HepG2 (cell line): ENCODE results near the gene PHACTR1. TPM values are rescaled to one million over a fixed set of nuclear protein-coding genes. Genes with fewer than 3 reads are reported as not detected.

Experiments used
- ATAC-seq: fragments of 200-7000 bp; cut with Tn5 transposase; 3 replicates; pipeline ENCODE4 v1.9.1; 2020; ENCODE audit warnings: mild to moderate bottlenecking, moderate library complexity
- BruUV-seq: library from RNA; stranded (reverse); fragments of 400-500 nt; replicated peaks from 2 replicates; lab custom pipeline; 2021; lab: Mats Ljungman, UMichigan
- CTCF ChIA-PET: fragments of 300-600 bp; formaldehyde crosslinking; extraction: SDS; loops from one replicate; lab custom pipeline; 2021; ENCODE audit warnings: low total read pairs, inconsistent platforms, low intra/inter-chr PET ratio; lab: Yijun Ruan, JAX
- POLR2A ChIA-PET: fragments of 350-600 bp; sonication (Branson Sonifier 250); formaldehyde crosslinking; loops from one replicate; lab custom pipeline; 2020; ENCODE audit warnings: antibody characterized with exemption, inconsistent platforms; lab: Yijun Ruan, JAX
- DNase-seq: peaks from one replicate; pipeline ENCODE4 v3.0.0-alpha.2; 2015; ENCODE audit warnings: low spot score
- FAIRE-seq: peaks from 3 replicates; lab custom pipeline; 2011; peaks lifted over from hg19 to GRCh38; lab: Jason Lieb, UNC
- H2AFZ ChIP-seq: one replicate; pipeline ENCODE4 v1.6.1; 2011; ENCODE audit warnings: low read length, inconsistent platforms
- H3K27ac ChIP-seq: fragments of 300-600 bp; 3 replicates; pipeline ENCODE4 v1.8.0; 2011; ENCODE audit warnings: mixed run types, mild to moderate bottlenecking, mixed read lengths, low read length, inconsistent platforms; ENCODE audit not compliant: insufficient read depth; ENCODE audit errors: extremely low read length
- H3K27me3 ChIP-seq, 2 experiments: fragments of 200-600 bp in 1 of 2; 2 replicates in 1 of 2; 3 replicates in 1 of 2; pipeline versions ENCODE4 v1.6.0 to v1.8.0; 2011; ENCODE audit warnings: low read length in 2 of 2, mild to moderate bottlenecking in 2 of 2, moderate library complexity in 2 of 2, inconsistent platforms in 1 of 2; ENCODE audit not compliant: insufficient read depth in 2 of 2, control insufficient read depth in 1 of 2
- H3K36me3 ChIP-seq, 2 experiments: fragments of 200-600 bp in 1 of 2; replicated peaks in 1 of 2; 2 replicates in 1 of 2; 3 replicates in 1 of 2; pipeline versions ENCODE4 v1.5.1 to v1.8.0; 2011; ENCODE audit warnings: low read length in 2 of 2, inconsistent platforms in 1 of 2; ENCODE audit not compliant: insufficient read depth in 2 of 2, control insufficient read depth in 1 of 2
- H3K4me1 ChIP-seq: 2 replicates; pipeline ENCODE4 v1.5.1; 2012; ENCODE audit warnings: low read length, inconsistent platforms; ENCODE audit not compliant: insufficient read depth
- H3K4me2 ChIP-seq: 2 replicates; pipeline ENCODE4 v1.6.0; 2011; ENCODE audit warnings: low read depth, low read length, inconsistent platforms
- H3K4me3 ChIP-seq, 3 experiments: fragments of 200-600 bp in 1 of 3; sonication (generic), shearing (Covaris generic) in 1 of 3; replicated peaks in 1 of 3; 2 replicates each; pipeline ENCODE4 v1.5.1; 2011 to 2016; ENCODE audit warnings: low read length in 3 of 3, inconsistent platforms in 2 of 3, low read depth in 2 of 3, mild to moderate bottlenecking in 2 of 3, control low read depth in 1 of 3, mixed read lengths in 1 of 3; ENCODE audit not compliant: insufficient read depth in 1 of 3
- H3K79me2 ChIP-seq: one replicate; pipeline ENCODE4 v1.6.1; 2011; ENCODE audit warnings: low read length, inconsistent platforms; ENCODE audit not compliant: insufficient read depth
- H3K9ac ChIP-seq: 2 replicates; pipeline ENCODE4 v1.6.0; 2011; ENCODE audit warnings: mild to moderate bottlenecking, low read depth, low read length, inconsistent platforms; ENCODE audit not compliant: insufficient read depth
- H3K9me3 ChIP-seq: 2 replicates; pipeline ENCODE4 v1.5.1; 2012; ENCODE audit warnings: mild to moderate bottlenecking, low read length
- H4K20me1 ChIP-seq: 2 replicates; pipeline ENCODE4 v1.6.0; 2011; ENCODE audit warnings: inconsistent platforms, mild to moderate bottlenecking, low read length, moderate library complexity; ENCODE audit not compliant: insufficient read depth
- KDM5A ChIP-seq: fragments of 200-600 bp; sonication (generic); IDR thresholded peaks from 2 replicates; pipeline ENCODE4 v1.7.0; 2018; ENCODE audit warnings: antibody characterized with exemption, mild to moderate bottlenecking, low read length, borderline replicate concordance
- NBN ChIP-seq: fragments of 450-650 bp; conservative IDR thresholded peaks from 2 replicates; pipeline ENCODE4 v1.6.1; 2017
- PCBP2 ChIP-seq: fragments of 200-400 bp; formaldehyde crosslinking; optimal IDR thresholded peaks from 2 replicates; pipeline ENCODE3; 2018; ENCODE audit warnings: low read length, low read depth; ENCODE audit not compliant: poor library complexity, severe bottlenecking
- WGBS: methylation state at CpG from one replicate; pipeline ENCODE4 v1.1.6; 2017; ENCODE audit warnings: low lambda C conversion rate; 5-methylcytosine and 5-hydroxymethylcytosine counted together
- in situ Hi-C: cut with HindIII; loops from 2 replicates; pipeline ENCODE4 v1.10.0; 2017; ENCODE audit warnings: low pct_unique_long_range_greater_than_20kb; ENCODE audit not compliant: extremely low pct_ligation_motif_present
- intact Hi-C: fragments of 100-400 bp; cut with micrococcal nuclease; formaldehyde crosslinking; loops from one replicate; pipeline ENCODE4 v1.10.0; 2022; ENCODE audit not compliant: unreplicated experiment
- polyA plus RNA-seq, 8 experiments: library from polyadenylated mRNA; depleted of rRNA in 3 of 8; stranded (reverse) in 7 of 8; unstranded in 1 of 8; fragments of >200 nt; fragmentation: Illumina TruSeq in 4 of 8; extraction: Trizol in 4 of 8; gene quantifications; 2 replicates each; pipeline versions ENCODE4 v1.2.1 to v1.2.3, GENCODE V29; 2011 to 2016; ENCODE audit warnings: low read depth in 4 of 8, missing spikeins in 1 of 8, mixed read lengths in 1 of 8; ENCODE audit not compliant: insufficient read depth in 1 of 8
- total RNA-seq, 5 experiments: library from RNA; depleted of rRNA; stranded (reverse); fragments of >200 nt; fragmentation: Illumina TruSeq; extraction: Trizol; gene quantifications; 2 replicates each; pipeline ENCODE4 v1.2.3, GENCODE V29; 2016; ENCODE audit warnings: low read depth in 1 of 5
- TF ChIP-seq, protein P1 (sequence below): sonication (generic); formaldehyde crosslinking; IDR thresholded peaks from 2 replicates; pipeline ENCODE4 v1.4.0; 2020; ENCODE audit warnings: missing genetic modification reagents, mild to moderate bottlenecking, borderline replicate concordance
- TF ChIP-seq, protein P2 (sequence below): sonication (generic); formaldehyde crosslinking; IDR thresholded peaks from 2 replicates; pipeline ENCODE4 v1.9.0; 2022; ENCODE audit warnings: low read depth, missing genetic modification reagents

The PHACTR1 gene
- total and polyA plus RNA-seq, 2 of the 13 experiments (the other 11 are each of a cell fraction or from before 2014, with no cell fraction given) = 0.09 TPM; not detected in 1

DNA sequence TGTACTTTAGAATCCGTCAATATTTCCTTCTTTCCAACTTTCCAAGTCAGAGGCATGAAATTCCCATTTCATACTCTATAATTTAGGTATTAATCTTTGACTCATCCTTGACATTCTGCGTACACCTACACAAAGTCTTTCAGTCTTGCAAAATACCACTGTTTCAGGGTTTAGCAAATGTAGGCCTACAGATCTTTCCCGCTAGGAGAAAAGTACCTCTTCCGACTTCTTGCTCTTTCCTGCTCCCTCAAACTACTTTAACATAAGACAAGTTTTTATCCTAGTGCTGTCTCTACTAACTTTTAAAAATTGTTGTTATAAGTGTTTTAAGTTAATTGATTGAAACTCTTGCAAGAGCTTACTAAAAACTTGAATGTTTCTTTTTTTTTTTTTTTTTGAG is 18.3 kb upstream of the PHACTR1 start (continued):
- TF ChIP-seq, protein P1, sequence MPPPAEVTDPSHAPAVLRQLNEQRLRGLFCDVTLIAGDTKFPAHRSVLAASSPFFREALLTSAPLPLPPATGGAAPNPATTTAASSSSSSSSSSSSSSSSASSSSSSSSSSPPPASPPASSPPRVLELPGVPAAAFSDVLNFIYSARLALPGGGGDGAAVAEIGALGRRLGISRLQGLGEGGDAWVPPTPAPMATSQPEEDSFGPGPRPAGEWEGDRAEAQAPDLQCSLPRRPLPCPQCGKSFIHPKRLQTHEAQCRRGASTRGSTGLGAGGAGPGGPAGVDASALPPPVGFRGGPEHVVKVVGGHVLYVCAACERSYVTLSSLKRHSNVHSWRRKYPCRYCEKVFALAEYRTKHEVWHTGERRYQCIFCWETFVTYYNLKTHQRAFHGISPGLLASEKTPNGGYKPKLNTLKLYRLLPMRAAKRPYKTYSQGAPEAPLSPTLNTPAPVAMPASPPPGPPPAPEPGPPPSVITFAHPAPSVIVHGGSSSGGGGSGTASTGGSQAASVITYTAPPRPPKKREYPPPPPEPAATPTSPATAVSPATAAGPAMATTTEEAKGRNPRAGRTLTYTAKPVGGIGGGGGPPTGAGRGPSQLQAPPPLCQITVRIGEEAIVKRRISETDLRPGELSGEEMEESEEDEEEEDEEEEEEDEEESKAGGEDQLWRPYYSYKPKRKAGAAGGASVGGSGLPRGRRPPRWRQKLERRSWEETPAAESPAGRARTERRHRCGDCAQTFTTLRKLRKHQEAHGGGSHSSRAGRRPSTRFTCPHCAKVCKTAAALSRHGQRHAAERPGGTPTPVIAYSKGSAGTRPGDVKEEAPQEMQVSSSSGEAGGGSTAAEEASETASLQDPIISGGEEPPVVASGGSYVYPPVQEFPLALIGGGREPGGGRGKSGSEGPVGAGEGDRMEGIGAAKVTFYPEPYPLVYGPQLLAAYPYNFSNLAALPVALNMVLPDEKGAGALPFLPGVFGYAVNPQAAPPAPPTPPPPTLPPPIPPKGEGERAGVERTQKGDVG = no peak
- TF ChIP-seq KDM5A = no peak

DNA sequence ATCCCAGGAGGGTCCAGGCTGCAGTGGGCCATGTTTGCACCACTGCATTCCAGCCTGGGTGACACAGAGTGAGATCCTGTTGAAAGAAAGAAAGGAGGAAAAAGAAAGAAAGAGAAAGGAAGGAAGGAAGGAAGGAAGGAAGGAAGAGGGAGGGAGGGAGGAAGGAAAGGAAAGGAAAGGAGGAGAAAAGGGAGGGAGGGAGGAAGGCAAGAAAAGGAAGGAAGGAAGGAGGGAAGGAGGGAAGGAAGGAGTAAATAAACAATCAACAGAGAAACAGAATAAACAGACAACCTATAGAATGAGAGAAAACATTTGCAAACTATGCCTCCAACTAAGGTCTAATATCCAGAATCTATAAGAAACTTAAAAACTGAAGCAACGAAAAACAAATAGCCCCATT is 11.6 kb upstream of the PHACTR1 start:
- no peak for ATAC-seq
- Histone ChIP-seq H3K4me3 (no peak overlapping the region), H2AFZ (no peak overlapping the region), H4K20me1 (no peaks in the 10 kb centered on the region), H3K4me2 (no peak overlapping the region), H3K9me3 (no peaks in the 10 kb centered on the region), H3K4me1 (no peaks in the 10 kb centered on the region), H3K9ac (no peak overlapping the region), H3K79me2 (no peaks in the 10 kb centered on the region), H3K27me3 (no peaks in the 10 kb centered on the region), H3K27ac (no peak overlapping the region), H3K36me3 (no peaks in the 10 kb centered on the region)
- DNase-seq = no peak
- intact Hi-C loops (no loop called here), in situ Hi-C loops (no loop called here)
- TF ChIP-seq NBN (0 out of 2 replicates have a peak, but pooled peaks have one; percentile 27), PCBP2 (peak; percentile 54)
- TF ChIP-seq, protein P2, sequence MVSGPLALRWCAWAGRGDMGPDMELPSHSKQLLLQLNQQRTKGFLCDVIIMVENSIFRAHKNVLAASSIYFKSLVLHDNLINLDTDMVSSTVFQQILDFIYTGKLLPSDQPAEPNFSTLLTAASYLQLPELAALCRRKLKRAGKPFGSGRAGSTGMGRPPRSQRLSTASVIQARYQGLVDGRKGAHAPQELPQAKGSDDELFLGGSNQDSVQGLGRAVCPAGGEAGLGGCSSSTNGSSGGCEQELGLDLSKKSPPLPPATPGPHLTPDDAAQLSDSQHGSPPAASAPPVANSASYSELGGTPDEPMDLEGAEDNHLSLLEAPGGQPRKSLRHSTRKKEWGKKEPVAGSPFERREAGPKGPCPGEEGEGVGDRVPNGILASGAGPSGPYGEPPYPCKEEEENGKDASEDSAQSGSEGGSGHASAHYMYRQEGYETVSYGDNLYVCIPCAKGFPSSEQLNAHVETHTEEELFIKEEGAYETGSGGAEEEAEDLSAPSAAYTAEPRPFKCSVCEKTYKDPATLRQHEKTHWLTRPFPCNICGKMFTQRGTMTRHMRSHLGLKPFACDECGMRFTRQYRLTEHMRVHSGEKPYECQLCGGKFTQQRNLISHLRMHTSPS = no peak
- WGBS = 0% methylated on average over 1 of the region's 1 CpG
- CTCF ChIA-PET = no interaction called here
- no peak for FAIRE-seq
- POLR2A ChIA-PET = no interaction called here
- BruUV-seq = no TSS peak
